H1 (cell line): ENCODE results near the gene XK. TPM values are rescaled to one million over a fixed set of nuclear protein-coding genes. Genes with fewer than 3 reads are reported as not detected.

Experiments
- CTCF ChIA-PET: fragments of 300-600 bp; sonication (Branson Sonifier 250); formaldehyde crosslinking; loops from one replicate; lab custom pipeline; 2021; ENCODE audit not compliant: partially characterized antibody; lab: Charles Lee
- POLR2A ChIA-PET: fragments of 300-600 bp; sonication (Branson Sonifier 250); formaldehyde crosslinking; loops from one replicate; lab custom pipeline; 2021; ENCODE audit warnings: inconsistent platforms; ENCODE audit not compliant: partially characterized antibody; lab: Charles Lee
- DNase-seq, 2 experiments: peaks; one replicate each; pipeline versions ENCODE4 v3.0.0 to v3.0.0-alpha.2; 2010 to 2022; ENCODE audit warnings: low spot score in 2 of 2, low read depth in 1 of 2, mixed read lengths in 1 of 2
- FAIRE-seq: peaks from 2 replicates; lab custom pipeline; 2011; peaks lifted over from hg19 to GRCh38; lab: Jason Lieb, UNC
- H2AFZ ChIP-seq: 2 replicates; pipeline ENCODE4 v1.8.1; 2012; ENCODE audit warnings: low read length, inconsistent platforms
- H2AK5ac ChIP-seq: 2 replicates; pipeline ENCODE4 v1.6.1; 2013; ENCODE audit warnings: low read depth, low read length
- H2BK120ac ChIP-seq: replicated peaks from 2 replicates; pipeline ENCODE3; 2013; ENCODE audit warnings: low read depth, low read length, inconsistent platforms
- H2BK12ac ChIP-seq: 2 replicates; pipeline ENCODE4 v1.6.1; 2013; ENCODE audit warnings: low read depth, low read length
- H2BK15ac ChIP-seq: 2 replicates; pipeline ENCODE4 v1.6.1; 2013; ENCODE audit warnings: low read length
- H2BK20ac ChIP-seq: 2 replicates; pipeline ENCODE4 v1.6.1; 2013; ENCODE audit warnings: low read length
- H2BK5ac ChIP-seq: 2 replicates; pipeline ENCODE4 v1.6.1; 2013; ENCODE audit warnings: low read depth, low read length
- H3K14ac ChIP-seq: 2 replicates; pipeline ENCODE4 v1.6.1; 2013; ENCODE audit warnings: inconsistent platforms; ENCODE audit not compliant: insufficient read length
- H3K18ac ChIP-seq: 2 replicates; pipeline ENCODE4 v1.6.1; 2013; ENCODE audit warnings: low read length; ENCODE audit errors: extremely low read depth
- H3K23ac ChIP-seq: 2 replicates; pipeline ENCODE4 v1.6.1; 2013; ENCODE audit warnings: inconsistent platforms; ENCODE audit not compliant: insufficient read length
- H3K23me2 ChIP-seq: 2 replicates; pipeline ENCODE4 v1.6.1; 2013; ENCODE audit warnings: low read depth, low read length
- H3K27ac ChIP-seq: 2 replicates; pipeline ENCODE4 v1.6.1; 2011; ENCODE audit warnings: low read depth, low read length, inconsistent platforms
- H3K27me3 ChIP-seq, 4 experiments: replicated peaks in 1 of 4; 1 replicate in 1 of 4; 2 replicates in 3 of 4; pipeline versions ENCODE4 v1.6.1 to v1.8.1; 2011 to 2013; ENCODE audit warnings: low read length in 3 of 4, mild to moderate bottlenecking in 3 of 4, inconsistent platforms in 2 of 4, mixed read lengths in 2 of 4, moderate library complexity in 1 of 4; ENCODE audit not compliant: control insufficient read depth in 3 of 4, insufficient read depth in 3 of 4; ENCODE audit errors: extremely low read depth in 1 of 4
- H3K36me3 ChIP-seq, 4 experiments: 2 replicates each; pipeline versions ENCODE4 v1.6.1 to v1.8.1; 2011 to 2013; ENCODE audit warnings: mild to moderate bottlenecking in 4 of 4, low read length in 3 of 4, moderate library complexity in 2 of 4, control low read depth in 1 of 4, inconsistent platforms in 1 of 4; ENCODE audit not compliant: insufficient read depth in 4 of 4, control insufficient read depth in 2 of 4
- H3K4ac ChIP-seq: replicated peaks from 2 replicates; pipeline ENCODE3; 2013; ENCODE audit warnings: low read length, low read depth, mixed read lengths, inconsistent platforms; ENCODE audit not compliant: insufficient read length
- H3K4me1 ChIP-seq, 4 experiments: replicated peaks in 1 of 4; 1 replicate in 1 of 4; 2 replicates in 3 of 4; pipeline versions ENCODE4 v1.6.1 to v1.8.1; 2011 to 2013; ENCODE audit warnings: low read length in 3 of 4, inconsistent platforms in 2 of 4, mixed read lengths in 1 of 4; ENCODE audit not compliant: insufficient read depth in 4 of 4, control insufficient read depth in 3 of 4
- H3K4me2 ChIP-seq, 2 experiments: 2 replicates each; pipeline versions ENCODE4 v1.6.1 to v1.8.1; 2011 to 2013; ENCODE audit warnings: low read depth in 2 of 2, low read length in 2 of 2, control low read depth in 1 of 2, inconsistent platforms in 1 of 2, mild to moderate bottlenecking in 1 of 2; ENCODE audit not compliant: insufficient read depth in 1 of 2
- H3K4me3 ChIP-seq, 4 experiments: fragments of 200-600, 300-600 bp in 1 of 4; sonication (generic), shearing (Covaris generic), sonication (Bioruptor Twin) in 1 of 4; 2 replicates each; pipeline versions ENCODE4 v1.5.1 to v1.8.1; 2011 to 2016; ENCODE audit warnings: low read length in 4 of 4, low read depth in 3 of 4, control low read depth in 2 of 4, inconsistent platforms in 2 of 4, mild to moderate bottlenecking in 2 of 4, mixed read lengths in 1 of 4, moderate library complexity in 1 of 4; ENCODE audit not compliant: insufficient read depth in 2 of 4; ENCODE audit errors: extremely low read depth in 1 of 4
- H3K56ac ChIP-seq: replicated peaks from 2 replicates; pipeline ENCODE3; 2013; ENCODE audit warnings: low read depth, mild to moderate bottlenecking, mixed read lengths, low read length, inconsistent platforms; ENCODE audit not compliant: insufficient read length
- H3K79me1 ChIP-seq: 2 replicates; pipeline ENCODE4 v1.6.1; 2013; ENCODE audit warnings: low read depth, low read length, control low read depth
- H3K79me2 ChIP-seq, 2 experiments: 2 replicates each; pipeline versions ENCODE4 v1.6.1 to v1.8.1; 2012 to 2013; ENCODE audit warnings: low read length in 2 of 2, mild to moderate bottlenecking in 2 of 2, inconsistent platforms in 1 of 2; ENCODE audit not compliant: insufficient read depth in 2 of 2, control insufficient read depth in 1 of 2
- H3K9ac ChIP-seq, 4 experiments: replicated peaks in 1 of 4; 1 replicate in 1 of 4; 2 replicates in 3 of 4; pipeline versions ENCODE4 v1.6.1 to v1.8.1; 2011 to 2013; ENCODE audit warnings: low read depth in 3 of 4, low read length in 3 of 4, control low read depth in 2 of 4, mild to moderate bottlenecking in 2 of 4, moderate library complexity in 2 of 4, inconsistent platforms in 1 of 4; ENCODE audit errors: extremely low read depth in 1 of 4
- H3K9me3 ChIP-seq, 2 experiments: 2 replicates each; pipeline versions ENCODE4 v1.6.1 to v1.8.1; 2012 to 2013; ENCODE audit warnings: mild to moderate bottlenecking in 2 of 2, moderate library complexity in 2 of 2, control low read depth in 1 of 2, inconsistent platforms in 1 of 2, low read depth in 1 of 2, low read length in 1 of 2, mixed read lengths in 1 of 2; ENCODE audit not compliant: insufficient read depth in 2 of 2
- H4K20me1 ChIP-seq, 2 experiments: replicated peaks in 1 of 2; 2 replicates each; pipeline versions ENCODE3 to v1.8.1; 2011 to 2013; ENCODE audit warnings: inconsistent platforms in 2 of 2, low read length in 2 of 2, mild to moderate bottlenecking in 1 of 2; ENCODE audit not compliant: insufficient read depth in 2 of 2, control insufficient read depth in 1 of 2
- H4K5ac ChIP-seq: 2 replicates; pipeline ENCODE4 v1.6.1; 2013; ENCODE audit warnings: low read length, low read depth, mixed read lengths, inconsistent platforms; ENCODE audit not compliant: insufficient read length
- H4K8ac ChIP-seq: 2 replicates; pipeline ENCODE4 v1.8.0; 2013; ENCODE audit warnings: mild to moderate bottlenecking, moderate library complexity, low read length, inconsistent platforms; ENCODE audit not compliant: insufficient read depth; ENCODE audit errors: extremely low read depth
- H4K91ac ChIP-seq: replicated peaks from 2 replicates; pipeline ENCODE3; 2013; ENCODE audit warnings: low read length, mixed read lengths, inconsistent platforms; ENCODE audit not compliant: insufficient read length
- ASH2L ChIP-seq: fragments of 200-600, 300-600 bp; sonication (generic); IDR thresholded peaks from one replicate; pipeline ENCODE4 v1.7.1; 2017; ENCODE audit warnings: low read length
- CEBPB ChIP-seq: IDR thresholded peaks from 2 replicates; pipeline ENCODE4 v1.6.1; 2012; ENCODE audit warnings: low read depth, low read length
- RAD21 ChIP-seq, 2 experiments: IDR thresholded peaks in 1 of 2; conservative IDR thresholded peaks in 1 of 2; 2 replicates each; pipeline ENCODE4 v1.6.1; 2011; ENCODE audit warnings: low read depth in 2 of 2, low read length in 2 of 2, improper control_type of control experiment in 1 of 2, inconsistent platforms in 1 of 2, mild to moderate bottlenecking in 1 of 2, moderate library complexity in 1 of 2
- RXRA ChIP-seq: IDR thresholded peaks from 2 replicates; pipeline ENCODE4 v1.6.1; 2011; ENCODE audit warnings: low read depth, mild to moderate bottlenecking, low read length, moderate library complexity; ENCODE audit not compliant: insufficient read depth
- SIN3A ChIP-seq, 2 experiments: IDR thresholded peaks in 1 of 2; conservative IDR thresholded peaks in 1 of 2; 2 replicates each; pipeline ENCODE4 v1.6.1; 2011 to 2012; ENCODE audit warnings: low read length in 2 of 2, improper control_type of control experiment in 1 of 2, low read depth in 1 of 2, mild to moderate bottlenecking in 1 of 2
- YY1 ChIP-seq: IDR thresholded peaks from 2 replicates; pipeline ENCODE4 v1.6.1; 2011; ENCODE audit warnings: low read depth, mild to moderate bottlenecking, low read length
- WGBS, 2 experiments: shearing (Covaris generic) in 1 of 2; methylation state at CpG; one replicate each; pipeline versions ENCODE4 v1.1.6 to v1.1.7; 2013 to 2015; ENCODE audit warnings: low lambda C conversion rate in 2 of 2, mixed read lengths in 2 of 2, inconsistent platforms in 1 of 2, low coverage in 1 of 2, missing lambda C conversion rate in 1 of 2; ENCODE audit not compliant: insufficient replicate concordance in 2 of 2, insufficient coverage in 1 of 2, insufficient read length in 1 of 2; ENCODE audit errors: extremely low coverage in 1 of 2, missing lambda C conversion rate in 1 of 2; 5-methylcytosine and 5-hydroxymethylcytosine counted together
- polyA plus RNA-seq, 7 experiments: library from polyadenylated mRNA; depleted of rRNA in 3 of 7; stranded (reverse) in 5 of 7; unstranded in 2 of 7; fragments of >200 nt in 5 of 7; fragments of 200-250 nt in 2 of 7; gene quantifications; 1 replicate in 5 of 7; 2 replicates in 1 of 7; 4 replicates in 1 of 7; pipeline versions ENCODE4 v1.2.1 to v1.2.3, GENCODE V29; 2011 to 2013; ENCODE audit warnings: missing spikeins in 2 of 7, mixed read lengths in 2 of 7
- total RNA-seq: library from RNA; stranded (reverse); fragmentation: NEBNext Ultra II Directional; extraction: Animal tissue kit (Norgen Biotek cat#: 25700); gene quantifications from 2 replicates; pipeline ENCODE4 v1.2.1, GENCODE V29; 2021

Gene XK
- total and polyA plus RNA-seq, 2 of the 8 experiments (the other 6 are each of a cell fraction or from before 2014, with no cell fraction given), result 0.76 to 0.84 TPM

DNA sequence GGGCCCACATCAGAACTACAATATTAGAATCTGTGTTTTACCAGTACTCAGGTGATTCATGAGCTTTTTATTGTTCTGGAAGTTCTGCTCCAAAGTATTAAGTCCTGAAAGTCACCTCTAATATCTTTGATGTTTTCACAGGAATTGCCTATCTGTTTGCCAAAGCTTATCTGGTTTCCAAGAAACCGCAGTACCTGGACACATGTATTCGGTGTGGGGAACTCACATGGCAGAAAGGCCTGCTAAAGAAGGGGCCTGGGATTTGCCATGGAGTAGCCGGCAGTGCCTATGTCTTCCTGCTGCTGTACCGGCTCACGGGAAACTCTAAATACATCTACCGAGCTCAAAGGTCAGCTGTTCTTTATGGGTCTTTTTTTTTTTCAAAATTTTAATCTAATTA, 18.4 kb upstream of the XK start:
- H2BK15ac ChIP-seq, result no peak overlapping the region
- H2AK5ac ChIP-seq, result no peak overlapping the region
- H3K4me2 ChIP-seq, result no peak overlapping the region
- H4K5ac ChIP-seq, result no peak overlapping the region
- H4K20me1 ChIP-seq, result no peaks in the 10 kb centered on the region
- no peak overlapping the region for H2BK5ac ChIP-seq
- no peak overlapping the region for H2BK120ac ChIP-seq
- H3K4me3 ChIP-seq, result no peak overlapping the region
- no peak overlapping the region for H3K18ac ChIP-seq
- ChIA-PET POLR2A (no interaction called here), CTCF (no interaction called here)
- no peaks in the 10 kb centered on the region for H3K79me2 ChIP-seq
- H3K9me3 ChIP-seq, result no peaks in the 10 kb centered on the region
- H3K23ac ChIP-seq, result no peak overlapping the region
- no peaks in the 10 kb centered on the region for H3K27me3 ChIP-seq
- H4K8ac ChIP-seq, result no peak overlapping the region
- no peak overlapping the region for H4K91ac ChIP-seq
- no peak overlapping the region for H2BK20ac ChIP-seq
- WGBS, 2 experiments, result 96% methylated on average over 6 of the region's 6 CpGs; no CpG with 5 or more reads in 1 of the 2 experiments
- no peak for FAIRE-seq
- no peaks in the 10 kb centered on the region for H3K36me3 ChIP-seq
- no peaks in the 10 kb centered on the region for H3K4me1 ChIP-seq
- H3K79me1 ChIP-seq, result no peaks in the 10 kb centered on the region
- no peak overlapping the region for H2AFZ ChIP-seq
- H3K27ac ChIP-seq, result no peak overlapping the region
- no peak overlapping the region for H3K56ac ChIP-seq
- TF ChIP-seq ASH2L (no peak), YY1 (no peak), CEBPB (no peak), RAD21 (IDR thresholded peaks at IDR 0.05 in 1 of 2, conservative IDR thresholded peaks at IDR 0.05 in 1 of 2; ENCODE audit: low read depth in 2 of 2, low read length in 2 of 2) (no peak), SIN3A (conservative IDR thresholded peaks at IDR 0.05 in 1 of 2, IDR thresholded peaks at IDR 0.05 in 1 of 2; ENCODE audit: low read depth in 1 of 2, low read length in 2 of 2) (no peak), RXRA (no peak)
- TF ChIP-seq, all 59 proteins: peak for 0
- no peak overlapping the region for H3K14ac ChIP-seq
- H3K23me2 ChIP-seq, result no peaks in the 10 kb centered on the region
- no peak overlapping the region for H3K9ac ChIP-seq
- no peak for DNase-seq
- no peak overlapping the region for H3K4ac ChIP-seq
- H2BK12ac ChIP-seq, result no peak overlapping the region
